DMS 273 (cell line): ENCODE measurements around the gene ROPN1B.
"Not testable (repeated sequence)": the region's sequence is repeated elsewhere in the genome, so short reads cannot be mapped to it uniquely, and the experiment has no call there.

Experiments used
- DNase-seq: peaks from one replicate; lab custom pipeline; 2025; ENCODE audit not compliant: unreplicated experiment; lab: John Stamatoyannopoulos, UW

The ROPN1B gene

DNA sequence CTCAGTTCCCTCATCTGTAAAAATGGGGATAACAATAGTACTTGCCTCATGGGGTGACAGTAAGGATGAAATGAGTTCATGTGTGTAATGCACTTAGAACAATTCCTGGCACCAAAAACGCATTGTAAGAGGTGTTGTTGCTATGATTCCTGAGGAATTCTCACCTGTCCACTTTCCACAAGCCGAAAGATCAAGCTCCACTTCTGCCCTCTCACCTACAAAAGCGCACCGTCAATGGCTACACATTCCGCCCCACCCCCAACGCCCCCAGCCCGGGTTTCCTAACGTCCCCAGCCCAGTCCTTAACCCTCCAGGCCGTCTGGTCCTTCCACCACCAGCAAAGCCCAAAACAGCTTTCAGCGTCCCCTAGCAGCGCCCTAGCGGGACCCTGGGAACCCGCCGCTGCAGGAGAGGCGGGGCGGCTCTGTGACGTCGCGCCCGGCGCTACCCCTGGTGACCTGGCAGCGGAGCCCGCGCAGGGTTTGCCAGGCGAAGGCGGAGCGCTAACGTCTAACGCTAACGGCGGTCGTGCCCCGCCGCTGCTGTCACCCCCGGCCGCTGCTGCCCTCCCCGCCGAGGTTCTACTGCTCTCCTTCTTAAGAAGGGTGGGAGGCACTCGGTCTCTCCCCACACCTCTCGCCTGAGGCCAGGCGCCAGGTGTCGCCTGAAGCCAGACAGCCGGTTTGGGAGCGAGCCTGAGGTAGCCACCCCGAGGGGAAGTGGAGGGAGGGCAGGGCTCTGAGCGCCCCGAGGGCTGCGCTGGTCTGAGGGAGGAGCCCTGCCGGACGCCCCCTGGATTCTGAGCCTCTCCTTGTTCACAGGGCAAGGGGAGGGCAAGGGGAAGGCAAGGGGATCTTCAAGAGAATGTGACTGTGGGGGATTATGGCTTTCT is at the start of gene ROPN1B:
Gene ROPN1B, plus strand, starts transcription at position 478 of the 892 bp plus-strand sequence. CDS start 2,877 bp downstream, outside the sequence.
- DNase-seq, result not testable (repeated sequence)

DNA sequence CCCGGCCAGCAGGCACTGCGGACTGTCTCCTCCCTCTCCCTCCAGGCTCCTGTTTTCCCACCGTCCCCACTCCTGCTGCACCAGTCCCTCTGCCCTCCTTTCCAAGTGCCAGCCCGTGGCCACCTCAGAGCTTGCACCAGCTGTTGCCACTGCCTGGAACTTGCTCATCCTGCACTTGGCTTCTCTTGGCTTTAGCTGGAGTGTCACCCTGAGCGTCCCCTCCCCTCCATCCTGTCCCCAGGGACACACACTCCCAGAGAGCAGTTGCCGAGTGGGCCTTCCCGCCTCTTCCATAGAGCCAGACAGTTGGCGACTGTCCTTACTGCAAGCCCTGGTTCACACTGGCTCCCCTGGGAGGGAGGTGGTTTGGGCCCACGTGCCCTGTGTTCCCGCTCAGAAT is 48.8 kb upstream of the ROPN1B start:
- DNase-seq, result not testable (repeated sequence)

DNA sequence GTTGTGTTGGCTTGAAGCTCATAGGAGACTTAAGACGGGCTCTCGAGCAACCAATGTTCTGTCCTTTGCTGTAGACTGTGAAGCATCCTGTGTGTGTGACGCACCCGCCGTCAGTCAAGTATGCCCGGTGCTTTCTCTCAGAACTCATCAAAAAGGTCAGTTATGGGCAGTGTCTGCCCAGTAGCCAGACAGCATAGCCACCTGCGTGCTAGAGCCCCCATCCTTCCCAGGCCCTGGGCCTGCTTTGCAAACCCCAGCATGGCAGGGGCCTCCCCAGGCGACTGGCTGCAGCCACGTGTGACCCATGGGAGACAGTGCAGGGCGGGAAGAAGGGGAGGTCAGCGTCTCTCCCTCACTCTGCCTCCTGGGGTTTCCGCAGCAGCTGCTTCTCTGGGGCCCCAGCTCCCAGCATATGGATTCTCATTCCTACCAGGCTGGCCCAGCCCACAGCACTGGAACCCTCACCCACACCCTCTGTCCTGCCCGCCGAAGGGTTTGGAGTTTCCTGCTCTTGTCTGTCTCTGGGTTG is 48.2 kb upstream of the ROPN1B start:
- not testable (repeated sequence) for DNase-seq

DNA sequence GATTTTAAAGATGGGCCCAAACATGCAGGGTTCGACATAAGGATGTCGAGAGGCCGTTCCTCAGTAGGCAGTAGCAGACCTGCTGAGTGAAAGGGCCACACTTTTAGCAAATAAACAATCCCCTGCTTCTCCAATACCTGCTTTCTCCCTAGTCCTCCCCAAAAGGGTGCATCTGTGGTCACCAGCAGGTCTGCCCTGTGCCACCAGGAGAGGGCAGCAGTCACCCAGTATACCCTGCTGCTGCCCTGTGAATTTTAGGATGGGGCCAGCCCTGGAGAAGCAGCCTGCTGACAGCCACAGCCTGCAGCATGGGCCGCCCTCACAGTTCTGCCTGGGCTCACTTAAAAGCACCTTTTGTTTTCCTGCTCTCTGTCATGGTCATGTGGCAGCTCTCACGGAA is 47.3 kb upstream of the ROPN1B start:
- DNase-seq, result peak; percentile 82

DNA sequence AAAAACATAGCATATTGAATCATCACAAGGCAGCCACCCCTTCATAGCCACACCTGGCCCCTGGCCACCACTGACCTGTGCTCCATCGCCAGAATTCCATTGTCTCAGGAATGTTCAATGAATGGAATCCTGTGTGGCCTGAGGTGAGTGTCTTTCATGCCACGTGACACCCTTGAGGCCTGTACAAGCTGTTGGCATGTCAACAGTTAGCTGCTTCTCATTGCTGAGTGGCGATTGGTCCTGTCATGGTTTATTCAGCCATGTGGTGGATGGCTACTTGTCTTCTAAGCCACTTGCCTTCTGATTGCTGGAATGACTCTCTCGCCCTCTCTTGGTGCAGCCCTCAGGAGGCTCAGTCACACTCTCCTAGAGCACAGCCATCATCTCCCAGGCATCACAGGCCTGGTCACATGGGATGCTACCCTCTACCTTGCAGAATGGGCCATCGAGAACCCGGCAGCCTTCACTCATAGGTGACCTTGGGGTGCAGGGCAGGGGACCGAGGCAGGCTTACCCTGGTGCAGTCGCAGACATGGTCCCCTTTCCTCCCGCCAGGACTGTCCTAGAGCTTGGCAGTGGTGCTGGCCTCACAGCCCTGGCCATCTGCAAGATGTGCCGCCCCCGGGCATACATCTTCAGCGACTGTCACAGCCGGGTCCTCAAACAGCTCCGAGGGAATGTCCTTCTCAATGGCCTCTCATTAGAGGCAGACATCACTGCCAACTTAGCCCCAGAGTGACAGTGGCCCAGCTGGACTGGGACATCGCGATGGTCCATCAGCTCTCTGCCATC is 45.5 kb upstream of the ROPN1B start:
- not testable (repeated sequence) for DNase-seq

DNA sequence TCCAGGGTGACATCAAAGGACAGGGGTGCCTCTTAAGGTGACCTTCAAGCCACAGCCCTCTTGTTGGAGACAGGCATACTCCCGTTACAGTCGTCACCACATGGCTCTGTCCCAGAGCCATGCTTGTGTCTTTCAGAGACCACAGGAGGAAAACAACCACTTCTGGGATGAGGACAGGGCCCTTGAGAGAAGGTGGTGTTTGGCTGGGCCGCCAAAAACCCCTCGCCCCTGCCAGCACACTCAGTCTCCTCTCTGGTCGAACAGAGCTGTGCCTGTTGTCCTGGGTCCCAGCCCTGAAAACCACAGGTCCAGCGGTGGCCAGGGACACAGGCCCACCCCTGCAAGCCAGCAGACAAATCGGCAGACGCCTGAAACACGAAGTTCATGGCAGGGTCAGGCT is 44.7 kb upstream of the ROPN1B start:
- not testable (repeated sequence) for DNase-seq

DNA sequence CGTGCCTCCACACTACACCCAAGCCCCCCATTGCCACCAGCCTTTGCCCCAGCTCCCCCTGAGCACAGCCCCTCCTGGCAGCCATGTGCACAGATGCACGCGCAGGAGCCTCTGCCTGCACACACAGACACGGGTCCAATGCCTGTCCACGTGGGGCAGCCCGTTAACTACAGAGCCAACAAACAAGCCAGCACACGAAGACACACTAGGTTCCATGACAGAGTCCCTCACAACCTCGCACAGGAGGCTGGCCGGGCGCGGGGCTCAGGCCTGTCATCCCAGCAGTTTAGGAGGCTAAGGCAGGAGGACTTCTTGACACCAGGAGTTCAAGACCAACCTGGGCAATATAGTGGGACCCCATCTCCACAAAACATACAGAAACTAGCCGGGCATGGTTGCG is 43.3 kb upstream of the ROPN1B start:
- DNase-seq, result not testable (repeated sequence)

DNA sequence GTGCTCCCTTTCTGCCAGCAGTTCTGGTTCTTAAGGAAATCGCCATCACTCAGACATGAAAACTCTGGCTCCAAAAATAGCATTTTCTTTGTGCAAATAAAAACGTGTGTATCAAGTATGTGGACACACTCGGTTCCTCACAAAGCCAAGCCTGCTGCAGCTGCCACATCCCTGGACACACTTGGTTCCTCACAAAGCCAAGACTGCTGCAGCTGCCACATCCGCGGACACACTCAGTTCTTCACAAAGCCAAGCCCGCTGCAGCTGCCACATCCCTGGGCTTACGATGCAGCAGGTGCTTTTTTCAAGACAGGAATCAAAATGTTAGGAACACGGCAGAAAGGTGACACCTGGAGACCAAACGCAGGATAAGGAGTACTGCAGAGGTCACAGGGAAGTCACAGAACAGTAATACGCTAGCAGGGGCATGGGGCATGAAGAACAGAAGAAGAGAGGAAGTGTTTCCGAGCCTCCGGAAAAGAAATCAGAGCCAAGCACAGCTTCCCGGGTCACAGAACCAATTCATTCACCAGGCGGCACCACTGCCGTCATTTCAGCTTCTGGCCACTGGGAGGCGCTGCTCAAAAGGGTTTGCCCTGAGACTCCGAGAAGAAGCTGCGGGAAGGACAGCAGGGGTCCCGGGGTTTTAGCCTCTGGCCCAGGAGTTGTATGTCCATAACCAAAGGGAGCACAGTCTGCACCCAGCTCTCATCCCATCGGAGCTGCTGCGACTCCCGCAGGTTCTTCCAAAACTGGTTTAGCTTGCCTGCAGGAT is 40.0 kb upstream of the ROPN1B start:
- DNase-seq, result peak; percentile 87

DNA sequence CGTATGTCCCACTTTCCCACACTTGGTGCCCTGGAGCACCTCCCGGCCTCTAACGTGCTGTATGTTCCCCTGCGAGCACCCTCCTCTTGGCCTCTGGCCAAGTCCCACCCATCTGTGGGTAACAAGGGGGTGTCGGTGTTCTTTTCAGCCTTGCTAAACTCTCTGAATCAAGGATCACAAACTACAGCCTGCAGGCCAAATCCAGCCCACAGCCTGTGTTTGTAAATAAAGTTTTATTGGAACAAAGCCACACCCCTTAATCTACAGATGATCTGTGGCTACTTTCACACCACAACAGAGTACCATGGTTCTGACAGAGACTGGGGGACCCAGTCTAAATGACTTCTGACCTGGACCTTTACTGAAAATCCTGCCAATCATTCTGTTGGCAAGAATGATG is 39.2 kb upstream of the ROPN1B start:
- not testable (repeated sequence) for DNase-seq

DNA sequence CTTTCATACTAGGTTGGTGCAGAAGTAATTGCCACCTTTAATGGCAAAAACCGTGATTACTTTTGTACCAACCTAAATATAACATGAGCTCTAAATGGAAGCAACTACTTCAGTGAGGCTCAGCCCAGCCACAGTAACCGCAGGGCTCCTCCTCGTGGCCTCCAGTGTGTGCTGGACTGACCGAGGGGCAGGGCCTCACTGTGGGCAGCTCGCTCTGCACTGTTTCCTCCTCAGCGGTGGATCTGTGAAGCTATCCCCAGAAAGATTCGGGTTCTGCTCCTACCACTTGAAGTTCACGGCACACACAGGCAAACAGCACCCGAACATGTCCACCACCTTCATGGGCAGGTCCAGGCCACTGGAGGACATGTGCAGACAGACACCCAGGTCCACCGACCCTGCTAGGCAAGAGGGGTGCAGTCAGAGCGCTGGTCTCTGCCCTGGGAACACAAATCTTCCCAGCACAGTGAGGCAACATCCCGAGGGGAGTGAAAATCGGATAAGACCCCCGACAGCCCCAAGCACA is 37.6 kb upstream of the ROPN1B start:
- not testable (repeated sequence) for DNase-seq

DNA sequence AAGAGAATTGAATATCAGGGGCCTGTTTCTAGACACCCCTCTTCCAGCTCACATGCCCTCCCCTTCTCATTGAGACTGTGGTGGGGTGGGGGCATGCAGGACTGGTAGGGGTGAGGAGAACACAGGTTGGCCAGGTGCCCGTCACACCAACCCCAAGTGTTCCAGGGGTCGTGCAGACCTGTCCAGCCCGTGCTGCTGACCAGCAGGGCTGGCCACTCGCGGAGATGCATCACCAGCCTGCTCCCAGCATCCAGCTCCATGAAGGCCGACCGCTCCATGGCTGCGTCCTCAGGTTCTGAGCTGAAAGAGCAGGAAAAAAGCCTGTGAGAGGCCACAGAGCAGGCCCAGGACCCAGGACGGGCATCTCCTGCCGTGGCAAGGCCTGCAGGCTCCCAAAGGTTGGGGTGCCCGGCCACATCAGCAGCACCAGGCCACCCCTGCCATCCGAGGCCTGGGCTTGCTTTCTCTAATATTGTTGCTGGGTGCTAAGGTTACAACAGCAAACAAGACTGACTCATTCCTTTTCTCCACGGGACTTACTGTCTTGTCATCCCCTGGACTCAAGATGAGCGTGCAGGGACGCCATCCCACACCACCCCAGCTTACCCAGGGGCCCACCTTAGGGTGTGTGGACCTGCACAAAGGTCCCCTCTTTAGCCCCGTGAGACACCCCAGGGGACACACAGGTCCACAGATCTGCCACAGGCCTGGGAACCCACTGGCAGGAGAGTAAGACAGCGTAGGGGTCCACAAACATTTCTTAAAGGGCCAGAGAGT is 35.4 kb upstream of the ROPN1B start:
- DNase-seq, result not testable (repeated sequence)

DNA sequence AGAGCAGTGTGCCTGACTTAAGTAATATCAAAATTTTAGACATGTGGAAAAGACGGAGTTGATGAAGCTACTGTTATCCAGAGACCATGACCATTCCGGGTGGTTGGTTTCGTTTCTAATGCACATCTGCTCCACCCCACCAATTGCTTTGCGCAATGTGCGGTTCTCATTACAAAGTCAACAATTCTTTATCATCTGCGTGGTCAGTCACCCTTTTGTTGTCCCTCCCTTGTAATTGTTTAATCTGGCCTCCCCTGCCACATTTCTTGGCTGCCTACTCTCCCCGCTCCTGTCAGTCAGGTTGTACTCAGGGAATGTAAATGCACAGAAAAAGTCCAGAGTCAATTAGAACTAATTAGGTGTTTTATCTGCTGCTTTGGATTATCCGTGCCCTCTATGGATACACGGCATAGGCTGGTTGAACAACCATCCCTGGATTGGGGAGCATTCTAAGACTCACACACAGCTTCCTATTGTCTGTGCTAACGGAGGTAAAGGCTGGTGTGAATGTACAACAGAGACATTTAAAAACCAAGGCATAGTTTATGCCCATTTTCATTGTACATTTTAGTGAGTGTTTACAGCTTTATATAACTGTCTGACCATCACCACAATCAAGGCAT is 33.6 kb upstream of the ROPN1B start:
- not testable (repeated sequence) for DNase-seq

DNA sequence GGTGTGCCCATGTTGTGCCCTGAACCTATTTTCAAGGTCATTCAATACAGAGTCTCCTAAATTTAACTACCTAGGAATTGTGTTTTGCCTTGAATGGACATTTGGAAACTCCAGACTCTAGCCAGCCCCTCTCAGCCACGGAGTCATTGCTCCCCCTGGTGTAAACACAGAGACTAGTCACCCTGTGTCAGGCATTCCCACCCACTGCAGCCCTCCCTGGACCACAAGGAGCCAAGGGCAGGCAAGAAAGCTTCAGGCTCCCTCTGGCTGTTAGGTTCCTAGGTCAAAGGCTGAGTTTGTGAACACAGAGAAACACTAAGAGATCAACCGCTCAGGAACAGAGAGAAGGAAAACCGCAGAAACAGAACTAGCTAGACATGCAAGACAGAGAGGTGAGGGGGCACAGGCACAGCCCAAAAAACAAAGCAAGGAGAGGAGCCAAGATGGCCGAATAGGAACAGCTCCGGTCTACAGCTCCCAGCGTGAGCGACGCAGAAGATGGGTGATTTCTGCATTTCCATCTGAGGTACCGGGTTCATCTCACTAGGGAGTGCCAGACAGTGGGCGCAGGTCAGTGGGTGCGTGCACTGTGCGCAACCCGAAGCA is 32.7 kb upstream of the ROPN1B start:
- peak; percentile 52 for DNase-seq

DNA sequence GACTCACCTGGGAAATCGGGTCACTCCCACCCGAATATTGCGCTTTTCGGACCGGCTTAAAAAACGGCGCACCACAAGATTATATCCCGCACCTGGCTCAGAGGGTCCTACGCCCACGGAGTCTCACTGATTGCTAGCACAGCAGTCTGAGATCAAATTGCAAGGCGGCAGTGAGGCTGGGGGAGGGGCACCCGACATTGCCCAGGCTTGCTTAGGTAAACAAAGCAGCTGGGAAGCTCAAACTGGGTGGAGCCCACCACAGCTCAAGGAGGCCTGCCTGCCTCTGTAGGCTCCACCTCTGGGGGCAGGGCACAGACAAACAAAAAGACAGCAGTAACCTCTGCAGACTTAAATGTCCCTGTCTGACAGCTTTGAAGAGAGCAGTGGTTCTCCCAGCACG is 32.1 kb upstream of the ROPN1B start:
- DNase-seq, result not testable (repeated sequence)

DNA sequence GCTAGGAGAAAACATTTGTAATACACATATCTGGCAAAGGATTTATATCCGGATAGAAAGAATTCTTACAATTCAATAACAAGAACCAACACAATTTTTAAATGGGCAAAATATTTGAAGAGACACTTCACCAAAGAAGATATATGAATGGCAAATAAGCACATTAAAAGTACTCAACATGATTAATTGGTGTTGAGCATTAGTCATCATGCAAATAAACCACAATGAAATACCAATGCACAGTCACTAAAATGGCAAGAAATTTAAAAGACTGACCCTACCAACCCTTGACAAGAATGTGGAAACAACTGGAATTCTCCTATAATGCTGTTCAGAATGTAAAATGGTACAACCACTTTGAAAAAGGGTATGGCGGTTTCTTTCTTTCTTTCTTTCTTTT is 21.2 kb upstream of the ROPN1B start:
- DNase-seq, result not testable (repeated sequence)

DNA sequence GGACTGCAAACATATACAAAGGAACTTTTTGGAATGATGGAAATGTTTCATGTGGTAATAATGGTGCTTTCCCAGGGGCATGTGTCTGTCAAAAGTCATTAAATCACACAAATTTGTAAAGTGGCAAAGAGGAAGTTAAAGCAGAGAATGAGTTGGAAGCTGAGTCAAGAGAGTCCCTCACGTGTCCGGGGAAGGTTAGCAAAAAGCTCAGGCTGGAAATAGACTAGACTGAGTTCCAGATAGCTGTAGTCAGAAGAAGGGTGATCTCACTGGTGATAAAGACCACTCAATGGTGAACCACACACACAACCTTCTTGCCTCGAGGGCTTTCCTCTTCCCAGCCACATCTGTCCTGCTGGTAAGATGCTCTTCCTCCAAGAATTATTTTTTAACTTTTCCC is 20.1 kb upstream of the ROPN1B start:
- DNase-seq, result not testable (repeated sequence)

DNA sequence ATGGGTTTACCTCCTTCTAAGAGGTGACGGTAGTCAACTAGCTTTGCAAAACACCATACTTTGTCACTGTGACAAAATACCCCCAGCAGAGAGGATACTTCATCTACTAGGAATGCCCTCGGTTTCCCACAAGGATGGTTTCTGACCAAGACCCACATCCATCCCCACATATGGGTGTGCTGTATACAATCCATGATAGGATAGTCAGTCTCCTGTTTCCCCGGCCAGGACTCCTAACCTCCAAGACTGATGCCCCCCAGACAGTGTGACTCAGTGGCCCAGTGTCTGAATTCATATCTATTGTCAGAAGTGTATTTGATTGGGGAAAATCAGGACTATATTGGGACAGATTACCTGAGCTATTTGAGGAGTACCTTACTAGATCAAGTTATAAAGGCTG is 17.8 kb upstream of the ROPN1B start:
- not testable (repeated sequence) for DNase-seq

DNA sequence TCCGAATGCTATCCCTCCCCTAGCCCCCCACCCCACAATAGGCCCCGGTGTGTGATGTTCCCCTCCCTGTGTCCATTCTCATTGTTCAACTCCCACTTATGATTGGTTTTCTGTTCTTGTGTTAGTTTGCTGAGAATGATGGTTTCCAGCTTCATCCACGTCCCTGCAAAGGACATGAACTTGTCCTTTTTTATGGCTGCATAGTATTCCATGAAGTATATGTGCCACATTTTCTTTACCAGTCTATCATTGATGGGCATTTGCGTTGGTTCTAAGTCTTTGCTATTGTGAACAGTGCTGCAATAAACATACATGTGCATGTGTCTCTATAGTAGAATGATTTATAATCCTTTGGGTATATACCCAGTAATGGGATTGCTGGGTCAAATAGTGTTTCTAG is 12.0 kb upstream of the ROPN1B start:
- not testable (repeated sequence) for DNase-seq
